Mucosa of rectum (tissue), 2 donors: ENCODE measurements around the gene PI4KB.

Experiments
- H3K27ac ChIP-seq, 2 donors: one replicate each; pipeline ENCODE4 v1.7.0; 2013; ENCODE audit warnings: inconsistent platforms in 2 of 2, low read depth in 2 of 2, low read length in 2 of 2
- H3K27me3 ChIP-seq, 2 donors: one replicate each; pipeline ENCODE4 v1.7.0; 2013; ENCODE audit warnings: low read length in 2 of 2; ENCODE audit not compliant: control insufficient read depth in 2 of 2, insufficient read depth in 2 of 2
- H3K36me3 ChIP-seq, 2 donors: one replicate each; pipeline ENCODE4 v1.7.0; 2013; ENCODE audit warnings: low read length in 2 of 2; ENCODE audit not compliant: control insufficient read depth in 2 of 2, insufficient read depth in 2 of 2
- H3K4me1 ChIP-seq, 2 donors: one replicate each; pipeline ENCODE4 v1.7.0; 2013; ENCODE audit warnings: low read length in 2 of 2, mild to moderate bottlenecking in 1 of 2; ENCODE audit not compliant: control insufficient read depth in 2 of 2, insufficient read depth in 2 of 2
- H3K4me3 ChIP-seq, 2 donors: one replicate each; pipeline ENCODE4 v1.7.0; 2013; ENCODE audit warnings: low read length in 2 of 2
- H3K9ac ChIP-seq, 2 donors: one replicate each; pipeline ENCODE4 v1.7.0; 2013; ENCODE audit warnings: low read length in 2 of 2, low read depth in 1 of 2, mild to moderate bottlenecking in 1 of 2
- H3K9me3 ChIP-seq, 2 donors: one replicate each; pipeline ENCODE4 v1.7.0; 2013; ENCODE audit warnings: low read length in 2 of 2; ENCODE audit not compliant: control insufficient read depth in 2 of 2
- donor health status: healthy.
- donor health status: Normal muscosa, but diverticular disease.

PI4KB gene

DNA sequence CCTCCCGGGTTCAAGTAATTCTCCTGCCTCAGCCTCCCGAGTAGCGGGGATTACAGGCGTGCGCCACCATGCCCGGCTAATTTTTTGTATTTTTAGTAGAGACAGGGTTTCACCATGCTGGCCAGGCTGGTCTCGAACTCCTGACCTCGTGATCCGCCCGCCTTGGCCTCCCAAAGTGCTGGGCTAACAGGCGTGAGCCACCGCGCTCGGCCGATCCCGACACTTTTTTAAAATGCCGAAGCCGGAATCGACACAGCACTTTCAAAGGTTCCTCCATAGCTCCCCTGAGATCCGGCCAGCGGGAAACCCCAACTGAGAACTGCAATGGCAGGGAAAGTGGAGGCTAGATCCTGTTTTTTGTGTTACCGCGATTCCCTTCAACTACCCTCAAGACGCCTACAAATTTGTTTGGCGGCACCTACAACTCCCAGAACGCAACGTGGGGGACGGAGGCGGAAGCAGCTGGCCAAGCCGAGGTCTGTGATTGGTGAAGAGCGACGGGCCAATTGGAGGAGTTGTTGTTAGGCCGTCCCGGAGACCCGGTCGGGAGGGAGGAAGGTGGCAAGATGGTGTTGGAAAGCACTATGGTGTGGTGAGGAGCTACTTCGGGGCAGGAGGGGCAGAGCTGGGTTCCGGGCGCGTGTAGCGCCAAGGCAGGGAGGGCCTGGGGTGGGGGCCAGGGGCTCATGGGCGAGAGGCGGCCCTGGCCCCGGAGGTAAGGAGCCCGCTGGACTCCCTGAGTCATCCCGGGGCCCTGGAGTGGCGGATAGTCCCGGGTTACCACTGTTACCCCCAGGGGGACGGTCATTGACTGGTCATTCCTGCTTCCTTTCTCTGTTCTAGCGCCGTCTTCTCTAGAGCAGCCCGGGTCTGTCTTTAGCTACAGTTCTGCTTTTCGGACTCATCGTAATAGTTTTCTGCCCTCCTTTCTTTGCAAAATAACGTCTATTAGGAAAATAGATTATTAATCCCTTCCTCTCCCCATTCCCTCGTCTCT lies 72.7 kb downstream of the PI4KB start, which contains the start of gene PSMD4:
PSMD4 (plus strand) TSS at position 518 of the 997 bp plus-strand sequence; CDS start at position 567, 49 bp downstream.
- peaks cover 8 to 9% of the 10 kb centered on the region in 2 donors for H3K4me1 ChIP-seq
- H3K27me3 ChIP-seq, result no peaks in the 10 kb centered on the region

GRCh38 chr1:151251656-151252470 lies 75.4 kb downstream of the PI4KB start:
- peaks cover 8 to 9% of the 10 kb centered on the region in 2 donors for H3K4me1 ChIP-seq
- no peak overlapping the region for H3K27ac ChIP-seq
- no peak overlapping the region for H3K4me3 ChIP-seq
- H3K27me3 ChIP-seq, result no peaks in the 10 kb centered on the region
- no peak overlapping the region for H3K9ac ChIP-seq
- H3K36me3 ChIP-seq, result peaks cover 14 to 21% of the 10 kb centered on the region in 2 donors
- no peaks in the 10 kb centered on the region for H3K9me3 ChIP-seq

More for the DNA sequence above, 72.7 kb downstream of the PI4KB start, which contains the start of gene PSMD4:
- Histone ChIP-seq H3K9me3 (no peaks in the 10 kb centered on the region), H3K4me3 (peak within 1 kb of the TSS; percentile 90 to 91), H3K27ac (peak within 1 kb of the TSS; percentile 72 to 77), H3K9ac (peak within 1 kb of the TSS; percentile 73 to 84), H3K36me3 (peaks cover 0 to 2% of the 10 kb centered on the region in 2 donors)

DNA sequence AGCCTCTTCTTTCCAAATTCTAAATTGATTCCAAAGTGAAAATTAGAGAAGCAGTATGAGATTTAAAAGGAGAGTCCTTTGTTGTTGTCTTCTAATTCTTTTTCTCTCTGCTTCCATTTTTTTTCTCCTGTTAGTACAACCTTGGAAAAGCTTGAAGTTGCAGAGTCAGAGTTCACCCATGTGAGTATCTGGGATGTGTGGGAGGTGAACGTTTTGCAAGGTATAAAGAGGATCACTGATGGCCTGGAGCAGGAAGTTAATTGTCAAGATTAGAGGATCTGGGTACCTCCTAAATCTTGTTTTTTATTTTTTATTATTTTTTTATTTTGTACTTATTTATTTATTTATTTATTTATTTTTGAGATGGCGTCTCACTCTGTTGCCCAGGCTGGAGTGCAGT lies 80.4 kb downstream of the PI4KB start:
- no peaks in the 10 kb centered on the region for H3K4me1 ChIP-seq
- H3K36me3 ChIP-seq, result peaks cover 53 to 61% of the 10 kb centered on the region in 2 donors
- H3K9ac ChIP-seq, result no peak overlapping the region

GRCh38 chr1:151243683-151244216 lies 83.5 kb downstream of the PI4KB start:
- Histone ChIP-seq H3K9me3 (no peaks in the 10 kb centered on the region), H3K27me3 (no peaks in the 10 kb centered on the region), H3K36me3 (peaks cover 65 to 76% of the 10 kb centered on the region in 2 donors), H3K4me3 (no peak overlapping the region), H3K9ac (no peak overlapping the region), H3K4me1 (no peaks in the 10 kb centered on the region), H3K27ac (no peak overlapping the region)

More for the DNA sequence above, 80.4 kb downstream of the PI4KB start:
- Histone ChIP-seq H3K27me3 (no peaks in the 10 kb centered on the region), H3K9me3 (no peaks in the 10 kb centered on the region), H3K4me3 (no peak overlapping the region), H3K27ac (no peak overlapping the region)

GRCh38 chr1:151242442-151242841 lies 84.8 kb downstream of the PI4KB start:
- H3K4me3 ChIP-seq, result no peak overlapping the region
- H3K27ac ChIP-seq, result no peak overlapping the region

More at GRCh38 chr1:151242442-151242841, 84.8 kb downstream of the PI4KB start:
- H3K9me3 ChIP-seq, result no peaks in the 10 kb centered on the region
- H3K27me3 ChIP-seq, result no peaks in the 10 kb centered on the region
- no peaks in the 10 kb centered on the region for H3K4me1 ChIP-seq
- peaks cover 66 to 78% of the 10 kb centered on the region in 2 donors for H3K36me3 ChIP-seq
- H3K9ac ChIP-seq, result no peak overlapping the region
